Activated CD4-positive, CD25-positive, alpha-beta regulatory T cell treated with anti-CD3 and anti-CD28 coated beads, Interleukin-2, amount 50 U/mL, for 72 hours (primary cell): Measurements from ENCODE around the gene COA3.

Experiments
- DNase-seq: peaks from one replicate; pipeline ENCODE4 v3.0.0; 2021

Gene COA3

GRCh38 chr17:42748908-42749798 is 49.4 kb downstream of the COA3 start:
- DNase-seq, result no peak

DNA sequence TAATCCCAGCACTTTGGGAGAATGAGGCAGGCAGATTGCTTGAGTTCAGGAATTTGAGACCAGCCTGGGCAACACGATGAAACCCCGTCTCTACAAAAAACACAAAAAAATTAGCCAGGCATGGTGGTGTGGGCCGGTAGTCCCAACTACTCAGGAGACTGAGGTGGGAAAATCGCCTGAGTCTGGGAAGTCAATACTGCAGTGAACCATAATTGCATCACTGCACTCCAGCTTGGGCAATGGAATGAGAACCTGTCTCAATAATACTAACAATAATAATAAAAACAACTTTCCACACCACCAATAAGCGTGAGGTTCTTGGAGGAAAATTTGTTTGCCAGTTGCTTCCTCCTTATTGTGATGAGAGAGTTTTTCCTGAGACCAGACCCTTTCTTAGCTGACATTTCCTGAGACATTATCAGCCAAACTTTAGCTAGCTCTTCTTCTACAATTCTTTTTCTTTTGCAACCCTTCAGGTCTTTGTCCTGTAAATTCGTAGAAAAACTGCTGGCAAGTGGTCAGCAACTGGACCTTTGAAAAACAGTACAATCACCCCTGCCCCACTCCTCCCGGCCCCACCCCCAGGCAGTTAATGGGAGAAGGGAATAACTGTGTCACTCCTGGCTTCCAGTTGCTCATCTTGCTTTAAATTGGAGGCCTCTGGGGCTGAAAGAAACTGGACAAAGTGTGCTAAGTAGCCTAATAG is 50.1 kb downstream of the COA3 start:
- no peak for DNase-seq
